ENCODE measurements around the gene VWA1.

Gene VWA1, protein sequence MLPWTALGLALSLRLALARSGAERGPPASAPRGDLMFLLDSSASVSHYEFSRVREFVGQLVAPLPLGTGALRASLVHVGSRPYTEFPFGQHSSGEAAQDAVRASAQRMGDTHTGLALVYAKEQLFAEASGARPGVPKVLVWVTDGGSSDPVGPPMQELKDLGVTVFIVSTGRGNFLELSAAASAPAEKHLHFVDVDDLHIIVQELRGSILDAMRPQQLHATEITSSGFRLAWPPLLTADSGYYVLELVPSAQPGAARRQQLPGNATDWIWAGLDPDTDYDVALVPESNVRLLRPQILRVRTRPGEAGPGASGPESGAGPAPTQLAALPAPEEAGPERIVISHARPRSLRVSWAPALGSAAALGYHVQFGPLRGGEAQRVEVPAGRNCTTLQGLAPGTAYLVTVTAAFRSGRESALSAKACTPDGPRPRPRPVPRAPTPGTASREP

DNA sequence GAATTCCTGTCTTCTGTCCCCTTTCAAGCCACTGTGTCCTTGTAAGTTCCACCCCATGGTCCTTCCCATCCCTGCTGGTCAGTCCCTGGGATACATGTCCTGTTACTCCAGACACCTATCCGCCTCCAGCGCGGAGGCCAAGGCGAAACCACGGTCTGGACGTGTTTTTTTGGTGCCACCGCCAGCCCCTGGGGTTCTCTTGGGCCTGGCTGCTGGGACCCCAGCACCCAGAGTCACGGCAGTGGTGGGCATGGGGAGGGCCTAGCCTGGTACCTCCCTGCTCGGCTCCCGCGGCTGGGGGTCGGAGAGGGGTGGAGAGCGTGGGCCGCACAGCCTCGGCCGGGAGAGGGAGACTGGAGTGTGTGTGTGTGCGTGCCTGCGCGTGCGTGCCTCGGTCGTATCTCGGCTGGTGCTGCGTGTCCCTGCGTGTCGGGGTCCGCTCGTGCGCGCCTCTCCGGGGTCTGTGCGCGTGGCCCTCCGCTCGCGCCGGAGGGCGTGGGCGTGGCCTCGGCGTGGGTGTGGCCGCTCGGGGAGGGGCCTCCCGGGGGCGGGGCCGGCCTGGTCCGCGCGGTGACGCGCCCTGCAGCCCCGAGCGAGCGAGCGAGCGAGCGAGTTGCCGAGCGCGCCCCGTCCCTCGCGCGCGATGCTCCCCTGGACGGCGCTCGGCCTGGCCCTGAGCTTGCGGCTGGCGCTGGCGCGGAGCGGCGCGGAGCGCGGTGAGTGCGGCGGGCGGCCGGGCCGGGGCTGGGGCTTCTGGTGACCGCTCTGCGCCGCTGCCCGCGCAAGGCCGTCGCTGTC lies at the start of gene VWA1:
Gene VWA1 (plus strand): TSS at position 585 of the 798 bp plus-strand sequence. CDS start 59 bp downstream, at position 644.
- DNase-seq (ENCODE audit: low read depth, low spot score) = peak; percentile 92

- no peak for DNase-seq (ENCODE audit: low read depth, low spot score)
Observed at GRCh38 chr1:1385931-1386330, 49.6 kb upstream of the VWA1 start.

DNA sequence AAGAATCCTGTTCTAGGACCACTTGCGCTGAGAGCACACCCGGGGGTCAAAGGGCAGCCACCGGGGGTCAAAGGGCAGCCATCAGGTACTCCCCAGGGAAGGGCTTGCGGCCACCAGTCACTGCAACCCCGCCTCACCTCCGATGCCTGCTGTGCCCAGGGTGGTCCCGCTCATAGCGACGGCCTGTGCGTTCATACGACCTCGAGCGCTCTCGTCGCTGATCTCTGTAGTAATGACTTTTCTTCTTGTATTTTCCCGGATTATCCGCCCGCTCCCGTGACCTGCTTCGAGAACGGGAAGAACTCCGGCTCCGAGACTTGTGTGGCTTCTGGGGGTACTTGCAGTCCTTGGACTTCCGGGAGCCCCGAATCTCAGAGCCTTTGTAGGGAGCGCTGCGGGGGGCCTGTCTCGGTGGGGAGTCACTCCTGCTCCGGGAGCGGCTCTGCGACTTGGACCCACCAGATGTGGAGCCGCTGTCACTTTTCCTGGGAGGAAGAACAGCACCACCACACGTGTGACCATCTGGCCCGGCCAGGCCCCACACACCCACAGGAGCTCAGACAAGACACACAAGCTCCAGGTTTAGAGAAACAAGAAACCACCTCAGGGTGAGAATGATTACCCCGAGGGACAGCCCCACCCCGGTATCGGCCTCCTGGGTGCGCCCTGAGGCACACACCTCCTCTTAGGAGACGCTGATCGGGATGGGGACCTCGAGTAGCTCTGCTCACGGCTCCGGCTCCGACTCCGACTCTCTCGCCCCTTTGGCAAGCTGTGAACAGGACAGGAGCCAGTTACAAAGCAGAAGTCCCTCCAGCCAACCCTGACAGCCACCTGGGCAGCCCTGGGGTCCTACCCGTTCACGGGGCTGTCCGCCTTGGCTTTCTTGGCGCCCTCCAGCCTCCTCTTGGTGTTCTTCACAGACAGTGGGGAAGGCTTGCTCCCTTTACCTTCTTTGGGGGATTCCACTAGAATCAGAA lies 48.1 kb upstream of the VWA1 start:
- no peak for DNase-seq (ENCODE audit: low read depth, low spot score)

DNA sequence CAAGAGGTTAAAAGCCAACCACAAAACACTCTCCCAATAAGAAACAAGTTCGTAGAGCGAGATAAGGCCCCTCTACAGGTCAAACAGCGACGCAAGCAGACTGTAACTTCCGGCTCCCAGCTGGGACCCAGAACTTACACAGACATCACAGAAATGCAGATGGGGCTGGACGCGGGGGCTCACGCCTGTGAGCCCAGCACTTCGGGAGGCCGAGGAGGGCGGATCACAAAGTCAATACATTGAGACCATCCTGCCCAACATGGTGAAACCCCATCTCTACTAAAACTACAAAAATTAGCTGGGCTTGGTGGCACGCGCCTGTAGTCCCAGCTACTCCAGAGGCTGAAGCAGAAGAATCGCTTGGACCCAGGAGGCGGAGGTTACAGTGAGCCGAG lies 47.4 kb upstream of the VWA1 start:
- no peak for DNase-seq (ENCODE audit: low read depth, low spot score)

DNA sequence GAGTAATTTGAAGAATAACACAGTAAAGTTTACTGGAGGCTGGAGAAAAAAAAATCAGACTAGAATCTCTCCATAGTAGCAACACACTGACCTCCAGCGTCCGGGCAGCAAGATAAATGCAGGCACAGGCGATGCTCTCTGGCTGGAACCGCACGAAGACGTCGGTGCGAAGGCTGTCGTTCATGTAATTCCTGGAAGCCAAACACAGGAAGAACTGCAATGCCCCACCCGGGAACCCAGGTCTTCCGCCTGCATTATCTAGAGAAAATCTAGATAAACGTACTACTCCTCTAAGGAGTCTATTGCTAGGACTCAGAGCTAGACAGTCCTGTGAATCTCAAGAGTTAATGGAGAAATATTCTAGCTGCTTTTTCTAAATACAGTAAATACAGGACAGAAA lies 44.8 kb upstream of the VWA1 start:
- DNase-seq (ENCODE audit: low read depth, low spot score) = no peak

- no peak for DNase-seq (ENCODE audit: low read depth, low spot score)
Observed at GRCh38 chr1:1391225-1391624, 44.3 kb upstream of the VWA1 start.

- no peak for DNase-seq (ENCODE audit: low read depth, low spot score)
Observed at GRCh38 chr1:1393014-1393413, 42.5 kb upstream of the VWA1 start.

DNA sequence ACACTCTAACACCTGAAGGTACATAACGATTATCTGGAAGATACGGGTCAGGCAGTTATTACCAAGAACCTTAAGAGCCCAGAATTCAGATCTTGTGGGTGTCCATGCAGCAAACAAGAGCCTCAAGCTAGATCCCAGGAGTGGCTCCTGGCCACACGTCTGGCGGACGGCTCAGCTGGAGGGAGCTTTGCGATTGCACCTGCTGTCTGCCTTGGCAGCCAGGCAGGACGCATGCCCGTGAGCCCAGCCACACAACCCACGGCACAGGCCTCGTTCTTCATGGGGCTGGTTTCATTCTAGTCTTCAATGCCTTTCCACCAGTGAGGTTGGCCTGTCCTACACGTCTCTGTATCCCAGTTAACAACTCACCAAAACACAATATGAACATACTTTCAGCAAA lies 42.1 kb upstream of the VWA1 start:
- DNase-seq (ENCODE audit: low read depth, low spot score) = no peak

- DNase-seq (ENCODE audit: low read depth, low spot score) = no peak
Observed at GRCh38 chr1:1394116-1394515, 41.4 kb upstream of the VWA1 start.

GRCh38 chr1:1395166-1395565 lies 40.3 kb upstream of the VWA1 start:
- no peak for DNase-seq (ENCODE audit: low read depth, low spot score)

GRCh38 chr1:1397839-1398523 lies 37.5 kb upstream of the VWA1 start:
- DNase-seq (ENCODE audit: low read depth, low spot score) = no peak

DNA sequence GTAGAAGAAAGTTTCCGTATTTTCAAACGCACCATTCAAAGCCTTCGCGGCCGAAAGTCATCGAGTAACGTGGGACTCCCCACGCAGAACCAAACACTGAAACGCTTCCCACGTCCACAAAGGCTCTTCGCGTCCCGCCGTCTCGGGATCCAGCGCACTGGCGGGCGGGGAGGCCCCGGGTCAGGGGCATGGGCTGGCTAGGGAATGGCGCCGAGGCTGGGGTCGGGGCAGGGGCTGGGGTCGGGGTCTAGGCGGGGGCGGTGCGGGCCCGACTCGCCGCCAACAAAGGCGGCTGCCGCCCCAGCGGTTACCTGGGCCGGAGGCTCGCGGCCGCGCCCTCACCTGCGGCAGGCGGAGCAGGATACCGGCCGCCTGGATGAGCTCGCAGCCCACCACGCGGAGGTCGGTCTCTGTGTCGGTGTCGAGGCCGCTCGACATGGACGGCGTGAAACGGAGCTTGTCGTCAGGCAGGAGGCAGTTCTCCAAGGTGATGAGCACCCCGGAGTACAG lies 36.8 kb upstream of the VWA1 start:
- no peak for DNase-seq (ENCODE audit: low read depth, low spot score)

DNA sequence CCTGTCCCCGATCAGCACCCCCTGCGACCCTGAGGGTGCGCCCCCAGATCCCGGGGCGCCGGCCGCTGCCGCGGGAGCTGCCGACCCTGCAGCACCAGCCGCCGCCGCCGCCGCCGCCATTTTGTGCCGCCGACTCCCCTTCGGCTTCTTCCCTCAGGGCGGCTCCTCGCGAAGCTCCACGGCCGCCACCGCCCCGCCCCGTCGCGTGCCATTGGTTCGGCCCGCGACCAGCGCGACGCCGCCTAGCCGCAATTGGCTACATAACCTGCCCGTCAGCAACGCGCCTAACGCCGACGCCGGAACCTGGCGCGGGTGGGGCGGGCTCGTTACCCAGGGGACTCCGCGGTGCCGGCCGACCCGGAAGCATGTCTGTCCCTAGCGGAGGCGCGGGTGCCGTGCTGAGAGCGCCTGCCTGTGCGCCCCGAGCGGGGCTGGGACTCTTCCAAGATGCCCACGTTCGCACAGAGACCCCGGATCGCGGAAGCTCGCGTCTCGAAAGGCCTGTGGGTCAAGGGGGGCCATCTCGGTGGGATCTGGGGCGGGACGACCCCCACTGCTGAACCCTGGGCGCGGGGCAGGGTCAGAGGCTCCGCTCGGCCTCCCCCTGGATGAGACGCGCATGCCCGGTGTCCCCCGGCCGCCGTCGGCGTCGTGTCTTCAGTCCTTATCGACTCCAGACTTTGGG lies 36.2 kb upstream of the VWA1 start, which contains the start of gene CCNL2:
Gene CCNL2 (minus strand): TSS at position 149 of the 685 bp plus-strand sequence. CDS start 29 bp downstream, at position 120.
- DNase-seq (ENCODE audit: low read depth, low spot score) = peak; percentile 100

- peak; percentile 47 for DNase-seq (ENCODE audit: low read depth, low spot score)
Observed at GRCh38 chr1:1399872-1400575, 35.5 kb upstream of the VWA1 start.

GRCh38 chr1:1400576-1401456 lies 34.7 kb upstream of the VWA1 start:
- DNase-seq (ENCODE audit: low read depth, low spot score) = no peak

- no peak for DNase-seq (ENCODE audit: low read depth, low spot score)
Observed at GRCh38 chr1:1401457-1402010, 34.0 kb upstream of the VWA1 start.

- DNase-seq (ENCODE audit: low read depth, low spot score) = peak; percentile 73
Observed at GRCh38 chr1:1402072-1402900, 33.2 kb upstream of the VWA1 start.

All from astrocyte of the hippocampus (primary cell).